HG03354 (cell line): ENCODE results near the gene FN3K.
"Not testable (repeated sequence)": the region's sequence is repeated elsewhere in the genome, so short reads cannot be mapped to it uniquely, and the experiment has no call there.

ENCODE experiments used
- ATAC-seq: cut with Tn5 transposase; IDR thresholded peaks from one replicate; pipeline ENCODE4 v1.9.1; 2021; ENCODE audit warnings: mild to moderate bottlenecking; ENCODE audit not compliant: unreplicated experiment, poor library complexity, severe bottlenecking

Gene FN3K

GRCh38 chr17:82767041-82767754, 31.8 kb downstream of the FN3K start:
- no peak for ATAC-seq

- no peak for ATAC-seq
These were observed 33.6 kb downstream of the FN3K start for GRCh38 chr17:82769041-82769440.

GRCh38 chr17:82772026-82772425, 36.6 kb downstream of the FN3K start:
- no peak for ATAC-seq

- not testable (repeated sequence) for ATAC-seq
These were observed 39.0 kb downstream of the FN3K start for GRCh38 chr17:82774456-82774855.

GRCh38 chr17:82775001-82775823, 39.8 kb downstream of the FN3K start:
- no peak for ATAC-seq

- no peak for ATAC-seq
These were observed 41.0 kb downstream of the FN3K start for GRCh38 chr17:82776454-82776853.

GRCh38 chr17:82777778-82778375, 42.5 kb downstream of the FN3K start:
- not testable (repeated sequence) for ATAC-seq

GRCh38 chr17:82779541-82779940, 44.1 kb downstream of the FN3K start:
- no peak for ATAC-seq

- ATAC-seq: no peak
These were observed 44.8 kb downstream of the FN3K start for GRCh38 chr17:82780195-82780594.

GRCh38 chr17:82780971-82781893, 45.8 kb downstream of the FN3K start:
- ATAC-seq: no peak

- ATAC-seq: peak; percentile 62
These were observed 46.5 kb downstream of the FN3K start for GRCh38 chr17:82781894-82782274.

GRCh38 chr17:82782657-82783207, 47.3 kb downstream of the FN3K start:
- ATAC-seq: no peak

GRCh38 chr17:82783498-82783897, 48.1 kb downstream of the FN3K start:
- ATAC-seq: no peak

- ATAC-seq: not testable (repeated sequence)
These were observed 50.2 kb downstream of the FN3K start for GRCh38 chr17:82785581-82785980.

GRCh38 chr17:82786427-82786826, 51.0 kb downstream of the FN3K start:
- no peak for ATAC-seq

- ATAC-seq: no peak
These were observed 51.9 kb downstream of the FN3K start for GRCh38 chr17:82787081-82787848.

- ATAC-seq: no peak
These were observed 53.0 kb downstream of the FN3K start for GRCh38 chr17:82788206-82789001.

GRCh38 chr17:82789051-82789592, 53.7 kb downstream of the FN3K start:
- no peak for ATAC-seq
